DOHH2 (cell line): ENCODE results near the gene KLHL30.

Experiments used
- H3F3A ChIP-seq: fragments of 200-600 bp; sonication (generic), shearing (Covaris generic); 2 replicates; pipeline ENCODE4 v1.6.0; 2016; ENCODE audit warnings: antibody characterized with exemption, mild to moderate bottlenecking; ENCODE audit not compliant: control insufficient read depth, insufficient read depth
- H3K27ac ChIP-seq: fragments of 200-600 bp; sonication (generic); 2 replicates; pipeline ENCODE4 v1.5.1; 2014; ENCODE audit warnings: low read depth, mild to moderate bottlenecking, low read length, moderate library complexity
- H3K27me3 ChIP-seq: fragments of 200-600 bp; sonication (generic); 2 replicates; pipeline ENCODE4 v1.6.1; 2014; ENCODE audit warnings: mild to moderate bottlenecking, low read length, mixed read lengths; ENCODE audit not compliant: control insufficient read depth
- H3K36me3 ChIP-seq: fragments of 200-600 bp; sonication (generic); 2 replicates; pipeline ENCODE4 v1.6.1; 2014; ENCODE audit warnings: mild to moderate bottlenecking, low read length, moderate library complexity, mixed read lengths; ENCODE audit not compliant: control insufficient read depth
- H3K4me1 ChIP-seq: fragments of 200-600 bp; sonication (generic); 2 replicates; pipeline ENCODE4 v1.6.1; 2014; ENCODE audit warnings: mild to moderate bottlenecking, low read length, mixed read lengths; ENCODE audit not compliant: control insufficient read depth
- H3K4me2 ChIP-seq: fragments of 200-600 bp; sonication (generic); 2 replicates; pipeline ENCODE4 v1.6.0; 2014; ENCODE audit warnings: mild to moderate bottlenecking, low read length, moderate library complexity
- H3K4me3 ChIP-seq: fragments of 200-600 bp; sonication (generic); 2 replicates; pipeline ENCODE4 v1.5.1; 2014; ENCODE audit warnings: mild to moderate bottlenecking, low read length, mixed read lengths
- H3K79me2 ChIP-seq: fragments of 200-600 bp; sonication (generic); 2 replicates; pipeline ENCODE4 v1.6.1; 2014; ENCODE audit warnings: mild to moderate bottlenecking, low read length, mixed read lengths; ENCODE audit not compliant: control insufficient read depth
- H3K9me2 ChIP-seq: fragments of 200-600 bp; sonication (generic); replicated peaks from 2 replicates; pipeline ENCODE4 v1.6.1; 2014; ENCODE audit warnings: mild to moderate bottlenecking, low read length, mixed read lengths; ENCODE audit not compliant: control insufficient read depth
- H3K9me3 ChIP-seq: fragments of 200-600 bp; sonication (generic); 2 replicates; pipeline ENCODE4 v1.6.1; 2014; ENCODE audit warnings: antibody characterized with exemption, low read length, mixed read lengths; ENCODE audit not compliant: control insufficient read depth, insufficient read depth
- H4K20me1 ChIP-seq: fragments of 200-600 bp; sonication (generic); 2 replicates; pipeline ENCODE4 v1.6.0; 2014; ENCODE audit warnings: low read depth, mild to moderate bottlenecking, antibody characterized with exemption, low read length, moderate library complexity; ENCODE audit not compliant: control insufficient read depth, insufficient read depth
- EZH2phosphoT487 ChIP-seq: fragments of 200-600 bp; sonication (generic); IDR thresholded peaks from 2 replicates; pipeline ENCODE4 v1.6.1; 2017; ENCODE audit warnings: borderline replicate concordance, mild to moderate bottlenecking, antibody characterized with exemption, low read length, moderate library complexity, mixed read lengths
- TF ChIP-seq, protein P1 (sequence below): fragments of 200-600 bp; sonication (generic); IDR thresholded peaks from one replicate; pipeline ENCODE4 v1.5.1; 2014; ENCODE audit warnings: antibody characterized with exemption, mild to moderate bottlenecking, low read depth, low read length; ENCODE audit not compliant: poor library complexity, severe bottlenecking

KLHL30 gene

DNA sequence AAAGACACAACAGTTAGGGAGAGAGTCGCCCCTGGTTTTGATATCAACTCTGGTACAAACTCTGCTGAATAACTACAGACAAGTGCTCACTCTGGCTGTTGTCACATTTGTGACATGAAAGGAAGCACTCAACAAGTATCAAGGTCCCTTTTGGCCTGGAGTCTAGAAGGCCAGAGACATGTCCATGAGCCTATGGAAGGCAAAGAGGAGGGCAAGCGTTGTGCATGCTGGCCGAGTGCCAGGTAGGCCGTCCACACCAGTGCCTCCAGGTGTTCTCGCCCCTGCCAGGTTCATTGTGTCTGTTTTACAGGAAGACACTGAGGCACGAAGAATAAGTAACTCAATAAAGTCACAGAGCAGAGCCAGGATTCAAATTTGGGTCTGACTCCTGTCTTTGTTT lies 43.9 kb downstream of the KLHL30 start:
- Histone ChIP-seq H3K4me3 (no peak overlapping the region), H3K27ac (no peak overlapping the region), H3K36me3 (peaks cover 95% of the 10 kb centered on the region), H3K4me2 (no peak overlapping the region), H3K4me1 (no peaks in the 10 kb centered on the region), H3F3A (no peaks in the 10 kb centered on the region), H3K27me3 (no peaks in the 10 kb centered on the region), H3K79me2 (no peaks in the 10 kb centered on the region), H3K9me2 (no peaks in the 10 kb centered on the region), H4K20me1 (no peaks in the 10 kb centered on the region), H3K9me3 (no peaks in the 10 kb centered on the region)
- TF ChIP-seq, protein P1, sequence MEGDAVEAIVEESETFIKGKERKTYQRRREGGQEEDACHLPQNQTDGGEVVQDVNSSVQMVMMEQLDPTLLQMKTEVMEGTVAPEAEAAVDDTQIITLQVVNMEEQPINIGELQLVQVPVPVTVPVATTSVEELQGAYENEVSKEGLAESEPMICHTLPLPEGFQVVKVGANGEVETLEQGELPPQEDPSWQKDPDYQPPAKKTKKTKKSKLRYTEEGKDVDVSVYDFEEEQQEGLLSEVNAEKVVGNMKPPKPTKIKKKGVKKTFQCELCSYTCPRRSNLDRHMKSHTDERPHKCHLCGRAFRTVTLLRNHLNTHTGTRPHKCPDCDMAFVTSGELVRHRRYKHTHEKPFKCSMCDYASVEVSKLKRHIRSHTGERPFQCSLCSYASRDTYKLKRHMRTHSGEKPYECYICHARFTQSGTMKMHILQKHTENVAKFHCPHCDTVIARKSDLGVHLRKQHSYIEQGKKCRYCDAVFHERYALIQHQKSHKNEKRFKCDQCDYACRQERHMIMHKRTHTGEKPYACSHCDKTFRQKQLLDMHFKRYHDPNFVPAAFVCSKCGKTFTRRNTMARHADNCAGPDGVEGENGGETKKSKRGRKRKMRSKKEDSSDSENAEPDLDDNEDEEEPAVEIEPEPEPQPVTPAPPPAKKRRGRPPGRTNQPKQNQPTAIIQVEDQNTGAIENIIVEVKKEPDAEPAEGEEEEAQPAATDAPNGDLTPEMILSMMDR: no peak
- TF ChIP-seq EZH2phosphoT487: no peak

DNA sequence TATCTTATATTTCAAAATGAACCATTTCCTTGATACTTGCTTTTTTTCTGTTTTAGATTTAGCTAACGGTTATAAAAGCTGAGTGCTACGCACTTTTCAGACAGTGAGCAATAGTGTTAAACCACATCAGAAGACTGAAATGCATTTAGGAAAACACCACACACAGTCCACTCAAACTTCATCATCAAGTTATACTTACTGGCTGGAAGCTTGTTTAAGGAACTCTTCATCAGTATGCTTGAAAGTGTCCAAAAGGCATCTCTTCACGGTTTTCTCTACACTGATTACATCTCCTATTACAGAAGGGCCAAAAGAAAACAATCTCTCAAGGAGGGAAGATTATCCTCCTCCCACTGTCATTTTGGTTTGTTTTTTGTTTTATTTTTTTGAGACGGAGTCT lies 45.4 kb downstream of the KLHL30 start:
- no peaks in the 10 kb centered on the region; the same call in 1 of the 2 replicates for H3K79me2 ChIP-seq
- no peak overlapping the region for H3K4me3 ChIP-seq
- H3K36me3 ChIP-seq: peaks cover 95% of the 10 kb centered on the region
- no peak overlapping the region for H3K27ac ChIP-seq
- H3K4me1 ChIP-seq: no peaks in the 10 kb centered on the region
- TF ChIP-seq, protein P1: no peak
- TF ChIP-seq EZH2phosphoT487: no peak
- H3K9me3 ChIP-seq: no peaks in the 10 kb centered on the region
- no peaks in the 10 kb centered on the region for H4K20me1 ChIP-seq
- no peaks in the 10 kb centered on the region for H3F3A ChIP-seq
- H3K9me2 ChIP-seq: no peaks in the 10 kb centered on the region
- no peak overlapping the region for H3K4me2 ChIP-seq
- no peaks in the 10 kb centered on the region for H3K27me3 ChIP-seq

DNA sequence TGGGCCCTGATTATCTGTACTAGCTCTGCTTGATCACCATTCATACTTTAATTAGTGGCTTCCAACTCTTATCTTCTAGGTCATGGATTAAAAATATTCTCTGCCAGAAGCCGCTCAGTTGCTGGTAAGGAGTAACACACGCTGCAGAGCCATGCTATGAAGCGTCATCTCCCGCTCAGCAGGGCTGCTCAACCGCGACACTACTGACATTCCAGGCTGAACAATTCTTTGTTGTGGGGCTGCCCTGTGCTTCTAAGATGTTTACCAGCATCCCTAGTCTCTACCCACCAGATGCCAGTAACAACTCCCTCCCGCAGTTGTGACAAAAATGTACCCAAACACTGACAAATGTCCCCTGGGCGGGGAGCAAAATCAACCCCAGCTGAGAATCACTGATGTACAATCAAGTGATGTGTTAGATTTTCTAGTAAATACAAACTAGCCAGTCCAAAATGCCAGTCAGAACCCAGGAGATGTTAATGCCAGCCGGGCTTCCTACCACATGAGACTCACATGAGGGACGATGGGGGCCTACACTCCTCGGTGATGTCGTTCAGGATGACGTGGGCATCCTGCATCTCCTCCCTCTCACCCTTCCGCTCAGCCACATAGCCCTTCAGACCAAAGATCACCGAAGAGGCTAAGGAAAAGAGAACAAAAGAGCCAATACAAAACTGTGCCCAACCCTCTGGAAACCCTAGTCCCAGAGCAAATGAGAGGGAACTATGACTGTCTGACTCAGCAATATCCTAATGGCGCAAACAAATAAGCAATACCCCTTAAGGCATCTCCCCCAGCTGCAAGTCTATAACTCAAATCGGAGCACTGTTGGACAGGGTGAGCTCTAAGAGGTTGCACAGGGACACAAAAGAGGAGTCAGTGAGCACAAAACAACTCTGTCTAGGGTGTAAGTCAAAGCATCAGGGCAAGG lies 49.4 kb downstream of the KLHL30 start:
- Histone ChIP-seq H3K36me3 (peaks cover 83% of the 10 kb centered on the region), H3K27me3 (no peaks in the 10 kb centered on the region), H3K9me3 (no peaks in the 10 kb centered on the region), H4K20me1 (no peaks in the 10 kb centered on the region), H3K79me2 (no peaks in the 10 kb centered on the region; the same call in 1 of the 2 replicates), H3F3A (no peaks in the 10 kb centered on the region), H3K9me2 (no peaks in the 10 kb centered on the region), H3K4me2 (no peak overlapping the region), H3K27ac (no peak overlapping the region), H3K4me3 (no peak overlapping the region), H3K4me1 (no peaks in the 10 kb centered on the region)
- TF ChIP-seq EZH2phosphoT487: no peak
- TF ChIP-seq, protein P1: no peak
